ENCODE results near the gene NCOA6.
"Not testable (repeated sequence)": the region's sequence is repeated elsewhere in the genome, so short reads cannot be mapped to it uniquely, and the experiment has no call there.

Gene NCOA6

DNA sequence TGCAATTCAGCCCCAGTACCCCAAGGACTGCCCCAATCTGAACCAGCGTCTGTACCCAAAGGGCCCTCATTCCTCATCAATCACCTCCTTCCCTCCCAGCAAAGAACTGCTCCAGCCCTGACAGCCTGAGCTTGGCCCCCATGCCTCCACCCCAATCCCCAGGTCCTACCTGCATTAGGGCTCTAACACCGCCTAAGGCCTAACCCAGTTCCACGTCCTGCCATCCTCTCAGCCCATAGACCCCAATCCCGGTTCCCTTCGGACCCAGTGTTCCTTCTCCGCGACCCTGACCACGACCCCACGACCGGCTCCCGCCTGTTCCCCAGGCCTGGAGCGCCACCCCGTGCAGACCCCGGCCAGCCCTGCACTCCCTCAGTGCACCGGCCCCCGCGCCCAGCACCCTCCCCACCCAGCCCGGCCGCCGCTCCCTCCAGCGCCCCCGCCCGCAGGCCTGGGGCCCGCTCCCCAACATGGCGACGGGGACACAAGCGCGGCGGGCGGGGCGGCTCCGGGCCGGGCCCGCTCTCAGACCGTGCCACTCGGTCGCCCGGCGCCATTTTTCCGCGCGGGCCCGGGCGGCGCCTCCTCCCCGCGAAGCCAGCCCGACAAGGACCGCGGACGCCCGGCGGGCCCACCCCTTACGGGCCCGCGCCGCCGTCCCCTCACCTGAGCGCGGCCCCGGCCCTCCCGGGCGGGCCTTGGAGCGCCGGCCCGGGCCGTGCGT lies 483 bp downstream of the NCOA6 start:
- no peak for DNase-seq

DNA sequence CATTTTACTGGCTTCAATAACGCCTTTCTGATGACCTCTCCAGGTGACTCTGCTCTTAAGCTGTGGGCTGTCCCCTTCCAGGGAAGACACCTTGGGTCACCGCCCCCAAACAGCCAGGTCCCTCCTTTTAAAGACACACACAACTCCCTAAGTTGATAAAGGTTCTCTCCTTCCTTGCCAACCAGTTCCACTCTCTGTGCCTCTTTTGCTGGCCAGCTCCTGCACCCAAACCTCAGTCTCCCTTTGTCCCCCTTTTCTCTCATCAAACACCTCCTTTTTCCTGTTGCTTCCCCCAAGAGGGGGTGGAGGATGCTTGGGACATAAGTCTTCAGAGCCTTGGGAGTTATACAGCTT lies 1.0 kb downstream of the NCOA6 start:
- DNase-seq, result peak; percentile 13

DNA sequence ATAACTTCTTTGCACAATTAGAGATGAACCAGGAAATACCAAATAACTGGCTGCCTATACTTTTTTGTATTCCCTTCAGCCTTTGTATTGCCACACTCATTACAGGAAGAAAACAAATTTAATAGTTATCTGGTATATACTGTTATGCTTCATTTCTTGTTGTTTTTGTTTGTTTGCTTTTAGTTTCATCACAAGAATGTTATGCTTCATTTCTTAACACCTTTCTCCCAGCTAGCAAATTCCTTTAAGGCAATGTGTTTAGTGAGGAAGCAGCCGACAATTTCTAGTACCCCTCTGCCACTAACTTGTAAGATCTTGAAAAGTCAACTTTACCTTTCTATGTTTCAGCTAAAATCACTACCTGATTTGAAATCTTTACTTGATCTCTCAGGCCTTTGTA lies 1.4 kb downstream of the NCOA6 start:
- DNase-seq, result no peak

DNA sequence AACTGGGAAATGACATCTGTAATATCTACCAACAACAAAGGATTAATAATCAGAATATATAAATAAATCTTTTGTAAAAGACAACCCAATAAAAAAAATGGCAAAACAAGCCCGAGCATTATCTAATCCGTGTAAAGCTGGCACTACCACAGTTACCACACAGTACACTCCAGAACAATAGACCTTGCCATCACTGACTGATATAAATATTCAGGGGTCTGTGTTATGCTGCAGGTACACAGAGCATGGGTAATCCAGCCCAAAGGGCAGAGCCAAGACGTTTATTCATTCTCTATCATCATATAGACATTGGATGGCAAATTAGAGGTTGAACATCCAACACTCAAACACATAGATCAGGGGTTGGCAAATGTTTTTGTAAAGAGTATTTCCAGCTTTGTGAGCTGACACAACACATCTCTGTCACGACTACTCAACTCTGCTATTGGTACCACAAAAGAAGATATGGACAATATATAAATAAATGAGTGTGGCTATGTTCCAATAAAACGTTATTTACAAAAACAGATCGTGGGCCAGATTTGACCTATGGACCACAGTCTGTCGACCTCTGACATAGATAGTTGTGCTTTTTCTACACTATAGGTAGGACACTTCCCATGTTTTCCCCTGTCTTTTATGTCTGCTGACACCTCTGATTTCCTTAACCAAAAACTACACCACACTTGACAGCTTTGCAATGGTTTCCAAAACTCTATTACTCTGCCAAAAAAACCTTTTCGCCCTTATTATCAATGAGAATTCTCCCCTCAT lies 4.5 kb downstream of the NCOA6 start:
- DNase-seq, result no peak

- DNase-seq, result no peak
Measured at GRCh38 chr20:34817801-34818200, 7.7 kb downstream of the NCOA6 start.

DNA sequence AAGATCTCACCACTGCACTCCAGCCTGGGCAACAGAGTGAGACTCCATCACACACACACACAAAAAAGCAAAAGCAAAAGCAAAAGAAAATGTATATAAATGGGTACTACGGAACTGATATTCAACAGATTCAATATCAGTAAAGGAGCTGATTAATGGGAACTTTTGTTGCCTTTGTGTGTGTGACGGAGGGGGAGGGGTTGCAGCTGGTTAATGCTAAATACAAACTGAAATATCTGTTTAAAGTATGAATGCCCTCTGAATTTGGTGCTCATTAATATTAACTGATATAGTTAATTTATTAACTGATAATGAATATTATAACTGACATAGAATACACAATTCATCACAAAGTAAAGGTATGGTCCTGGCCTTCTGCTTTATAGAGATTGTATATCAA lies 8.4 kb downstream of the NCOA6 start:
- DNase-seq, result no peak

- DNase-seq, result no peak
Measured at GRCh38 chr20:34815636-34816035, 9.8 kb downstream of the NCOA6 start.

DNA sequence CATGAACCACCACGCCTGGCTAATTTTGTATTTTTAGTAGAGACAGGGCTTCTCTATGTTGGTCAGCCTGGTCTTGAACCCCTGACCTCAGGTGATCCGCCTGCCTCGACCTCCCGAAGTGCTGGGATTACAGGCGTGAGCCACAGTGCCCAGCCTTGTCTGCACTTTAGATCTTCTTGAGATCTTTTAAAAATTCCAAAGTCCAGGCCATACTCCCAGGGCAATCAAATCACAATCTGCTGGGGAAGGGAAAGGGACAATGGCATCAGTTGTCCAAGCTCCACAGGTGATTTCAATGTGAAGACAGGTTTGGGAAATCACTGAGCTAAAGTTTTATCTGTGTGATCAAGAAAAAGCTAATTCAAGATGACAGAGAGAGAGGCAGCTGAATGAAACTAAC lies 16.9 kb downstream of the NCOA6 start:
- no peak for DNase-seq

- not testable (repeated sequence) for DNase-seq
Measured at GRCh38 chr20:34807944-34808465, 17.4 kb downstream of the NCOA6 start.

- DNase-seq, result no peak
Measured at GRCh38 chr20:34806255-34806654, 19.2 kb downstream of the NCOA6 start.

GRCh38 chr20:34798871-34799270 lies 26.6 kb downstream of the NCOA6 start:
- DNase-seq, result no peak

GRCh38 chr20:34798328-34798727 lies 27.1 kb downstream of the NCOA6 start:
- no peak for DNase-seq

- no peak for DNase-seq
Measured at GRCh38 chr20:34797012-34797995, 28.1 kb downstream of the NCOA6 start.

GRCh38 chr20:34794006-34794585 lies 31.4 kb downstream of the NCOA6 start:
- no peak for DNase-seq

DNA sequence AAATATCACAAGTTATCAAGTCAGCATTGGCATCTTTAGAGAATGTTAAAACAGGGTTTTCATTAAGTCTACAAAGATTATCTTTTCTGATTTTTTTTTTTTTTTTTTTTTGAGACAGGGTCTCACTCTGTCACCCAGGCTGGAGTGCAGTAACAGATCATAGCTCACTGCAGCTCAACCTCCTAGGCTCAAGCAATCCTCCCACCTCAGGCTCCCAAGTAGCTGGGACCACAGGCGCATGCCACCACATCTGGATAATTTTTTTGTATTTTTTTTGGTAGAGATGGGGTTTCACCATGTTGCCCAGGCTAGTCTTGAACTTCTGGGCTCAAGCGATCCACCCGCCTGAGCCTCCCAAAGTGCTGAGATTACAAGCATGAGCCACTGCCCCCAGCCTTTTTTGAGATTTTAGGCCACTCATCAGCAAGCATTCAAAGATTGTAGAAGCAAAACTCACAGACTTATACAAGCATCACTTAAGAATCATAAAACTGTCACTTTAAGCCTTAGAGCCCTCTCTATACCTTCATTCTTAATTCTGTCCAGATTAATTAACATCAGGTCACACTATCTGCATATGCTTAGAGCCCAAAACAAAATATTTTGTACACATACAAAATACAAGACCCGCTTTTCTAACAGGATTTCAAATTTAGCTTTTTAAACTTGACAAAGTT lies 32.6 kb downstream of the NCOA6 start:
- DNase-seq, result no peak

DNA sequence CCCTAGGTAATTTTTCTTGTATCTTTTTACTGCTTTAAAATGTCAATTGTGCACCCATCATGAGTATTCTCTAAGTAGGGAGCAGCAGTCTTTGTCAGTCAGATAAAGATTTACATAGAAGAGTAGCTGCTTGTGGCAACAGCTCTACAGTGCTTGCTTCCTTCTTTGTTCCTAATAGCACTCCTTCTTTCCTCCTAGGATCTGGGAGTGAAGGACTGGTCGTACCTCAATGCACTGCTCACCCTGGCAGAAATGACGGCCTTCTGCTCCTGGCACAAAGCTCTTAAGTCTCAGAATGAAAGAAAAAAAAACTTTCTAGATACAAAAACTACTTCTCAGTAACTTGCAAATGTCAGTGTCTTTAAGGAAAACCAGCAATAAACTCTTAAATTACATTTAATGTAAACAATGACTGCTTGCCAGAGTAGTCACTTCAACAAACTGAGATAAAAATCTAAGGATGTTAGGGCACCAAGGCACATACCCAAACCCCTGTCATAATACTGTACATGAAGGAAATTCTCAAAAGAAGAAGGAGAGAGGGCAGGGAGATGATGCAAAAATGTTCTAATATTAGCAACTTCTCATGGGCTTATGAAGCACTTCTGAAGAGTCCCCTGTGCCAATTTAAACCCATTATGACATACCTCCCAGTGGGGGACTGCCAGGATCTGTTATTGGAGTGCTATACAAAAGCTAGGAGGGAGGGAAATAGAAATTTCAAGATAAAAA lies 34.0 kb downstream of the NCOA6 start:
- DNase-seq, result no peak

GRCh38 chr20:34781220-34781619 lies 44.2 kb downstream of the NCOA6 start:
- DNase-seq, result no peak

DNA sequence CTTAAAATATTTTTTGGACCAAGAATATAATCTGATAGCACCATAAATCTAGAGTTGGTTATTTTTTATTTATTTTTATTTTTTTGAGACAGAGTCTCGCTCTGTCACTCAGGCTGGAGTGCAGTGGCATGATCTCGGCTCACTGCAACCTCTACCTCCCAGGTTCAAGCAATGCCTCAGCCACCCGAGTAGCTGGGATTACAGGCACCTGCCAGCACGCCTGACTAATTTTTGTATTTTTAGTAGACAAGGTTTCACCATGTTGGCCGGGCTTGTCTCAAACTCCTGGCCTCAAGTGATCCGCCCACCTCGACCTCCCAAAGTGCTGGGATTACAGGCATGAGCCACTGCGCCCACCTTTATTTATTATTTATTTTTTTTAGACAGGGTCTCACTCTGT lies 45.2 kb downstream of the NCOA6 start:
- not testable (repeated sequence) for DNase-seq

GRCh38 chr20:34776177-34776576 lies 49.3 kb downstream of the NCOA6 start:
- DNase-seq, result no peak

DNA sequence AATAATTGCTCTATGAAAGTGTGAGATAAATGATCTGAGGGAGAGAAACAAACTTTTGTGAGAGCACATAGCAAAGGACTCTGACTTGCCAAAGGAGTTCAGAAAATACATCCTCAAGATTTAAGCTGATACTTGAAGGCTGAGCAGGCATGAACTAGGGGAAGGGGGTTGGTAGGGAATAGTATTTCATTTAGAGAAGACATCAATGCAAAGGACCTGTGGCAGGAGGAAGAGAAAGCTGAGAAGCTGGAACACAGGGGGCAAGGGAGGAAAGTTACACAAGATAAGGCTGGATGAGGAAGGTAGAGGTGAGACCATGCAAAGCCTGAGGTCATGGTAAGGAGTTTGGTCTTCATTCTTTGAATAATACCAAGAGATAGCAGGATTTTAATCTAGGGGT lies 50.6 kb downstream of the NCOA6 start:
- DNase-seq, result no peak

GRCh38 chr20:34774449-34774848 lies 51.0 kb downstream of the NCOA6 start:
- no peak for DNase-seq

Measured in NCI-H1694 (cell line).